ENCODE measurements around the gene UBE2V1. TPM values are rescaled to one million over a fixed set of nuclear protein-coding genes. Genes with fewer than 3 reads are reported as not detected.

Gene UBE2V1
- total RNA-seq, 6 donors from 2014 or later, result 50.3 to 116 (median 69.9) TPM

- no peaks in the 10 kb centered on the region for H3K9me3 ChIP-seq
- H3K27ac ChIP-seq, result peak overlapping the region in 1 of 4 donors; percentile 44
- no peak overlapping the region for H3K4me3 ChIP-seq
- H3K4me1 ChIP-seq, result peaks cover 31 to 69% (median 35%) of the 10 kb centered on the region in 4 donors
- TF ChIP-seq CTCF (IDR thresholded peaks at IDR 0.05) (no peak), POLR2A (IDR thresholded peaks at IDR 0.05) (no peak), POLR2AphosphoS5 (IDR thresholded peaks at IDR 0.05) (no peak), EP300 (IDR thresholded peaks at IDR 0.05) (no peak)
- H3K36me3 ChIP-seq, result peaks cover 4 to 14% (median 8%) of the 10 kb centered on the region in 4 donors
- H3K27me3 ChIP-seq, result no peaks in the 10 kb centered on the region
- DNase-seq, result no peak
- no peak for ATAC-seq (ENCODE audit: low FRiP score in 2 of 2)
Measured at GRCh38 chr20:50100552-50100951, 12.4 kb downstream of the UBE2V1 start.

GRCh38 chr20:50099565-50099991, 13.4 kb downstream of the UBE2V1 start:
- Histone ChIP-seq H3K4me1 (peaks cover 27 to 68% (median 35%) of the 10 kb centered on the region in 4 donors), H3K36me3 (peaks cover 4 to 23% (median 16%) of the 10 kb centered on the region in 4 donors), H3K4me3 (no peak overlapping the region), H3K27ac (peak overlapping the region in 3 of 4 donors; percentile 9 to 44 (median 19)), H3K9me3 (no peaks in the 10 kb centered on the region), H3K27me3 (no peaks in the 10 kb centered on the region)
- 71 to 85% methylated on average over 4 to 5 of the region's 5 CpGs for WGBS, 2 donors
- DNase-seq, result no peak
- TF ChIP-seq POLR2AphosphoS5 (IDR thresholded peaks at IDR 0.05) (no peak), CTCF (IDR thresholded peaks at IDR 0.05) (no peak), EP300 (IDR thresholded peaks at IDR 0.05) (no peak), POLR2A (IDR thresholded peaks at IDR 0.05) (no peak)
- peak in 1 of 2 donors; percentile 41 for ATAC-seq (ENCODE audit: low FRiP score in 2 of 2)

- Histone ChIP-seq H3K4me3 (no peak overlapping the region), H3K9me3 (no peaks in the 10 kb centered on the region), H3K27ac (peak overlapping the region in 3 of 4 donors; percentile 9 to 44 (median 19)), H3K36me3 (peaks cover 7 to 28% (median 18%) of the 10 kb centered on the region in 4 donors), H3K27me3 (no peaks in the 10 kb centered on the region), H3K4me1 (peaks cover 27 to 68% (median 35%) of the 10 kb centered on the region in 4 donors)
- 58 to 75% methylated on average over 1 of the region's 1 CpG for whole genome bisulfite sequencing, 2 donors
- TF ChIP-seq EP300 (IDR thresholded peaks at IDR 0.05) (no peak), POLR2AphosphoS5 (IDR thresholded peaks at IDR 0.05) (no peak), POLR2A (IDR thresholded peaks at IDR 0.05) (no peak), CTCF (IDR thresholded peaks at IDR 0.05) (no peak)
- ATAC-seq (ENCODE audit: low FRiP score in 2 of 2) (no peak), DNase-seq (no peak)
Measured at GRCh38 chr20:50099113-50099512, 13.8 kb downstream of the UBE2V1 start.

DNA sequence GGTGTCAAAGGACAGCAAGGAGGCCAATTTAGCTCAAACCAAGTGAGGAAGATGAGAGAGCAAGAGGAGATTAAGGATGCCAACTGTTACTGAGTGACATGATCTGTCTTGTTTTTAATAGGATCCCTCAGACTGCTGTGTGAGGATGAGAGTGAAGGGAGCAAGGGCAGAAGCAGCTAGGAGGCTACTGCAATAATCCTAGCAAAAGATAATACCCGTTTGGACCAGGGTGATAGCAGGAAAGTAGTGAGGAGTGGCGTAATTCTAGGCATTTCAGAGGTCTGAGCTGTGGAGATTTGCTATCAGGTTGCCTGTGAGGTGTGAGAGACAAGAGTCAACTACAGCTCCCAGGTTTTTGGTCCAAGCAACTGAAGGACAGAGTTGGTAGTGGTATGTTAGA, 14.7 kb downstream of the UBE2V1 start:
- WGBS, 2 donors, result 69 to 87% methylated on average over 2 of the region's 2 CpGs
- no peak for DNase-seq
- H3K4me3 ChIP-seq, result no peak overlapping the region
- no peak for ATAC-seq (ENCODE audit: low FRiP score in 2 of 2)
- H3K36me3 ChIP-seq, result peaks cover 7 to 32% (median 22%) of the 10 kb centered on the region in 4 donors
- TF ChIP-seq CTCF (IDR thresholded peaks at IDR 0.05), result no peak
- TF ChIP-seq EP300 (IDR thresholded peaks at IDR 0.05), result no peak
- TF ChIP-seq POLR2AphosphoS5 (IDR thresholded peaks at IDR 0.05), result no peak
- no peak for TF ChIP-seq POLR2A (IDR thresholded peaks at IDR 0.05)
- H3K27me3 ChIP-seq, result no peaks in the 10 kb centered on the region
- H3K4me1 ChIP-seq, result peaks cover 27 to 61% (median 33%) of the 10 kb centered on the region in 4 donors
- peak overlapping the region in 1 of 4 donors; percentile 44 for H3K27ac ChIP-seq
- no peaks in the 10 kb centered on the region for H3K9me3 ChIP-seq

GRCh38 chr20:50097843-50098242, 15.1 kb downstream of the UBE2V1 start:
- WGBS, 2 donors, result 88 to 90% methylated on average over 4 of the region's 4 CpGs
- H3K27me3 ChIP-seq, result no peaks in the 10 kb centered on the region
- no peak overlapping the region for H3K4me3 ChIP-seq
- peaks cover 27 to 60% (median 33%) of the 10 kb centered on the region in 4 donors for H3K4me1 ChIP-seq
- ATAC-seq (ENCODE audit: low FRiP score in 2 of 2), result no peak
- H3K9me3 ChIP-seq, result no peaks in the 10 kb centered on the region
- H3K36me3 ChIP-seq, result peaks cover 7 to 34% (median 24%) of the 10 kb centered on the region in 4 donors
- TF ChIP-seq POLR2A (IDR thresholded peaks at IDR 0.05) (no peak), POLR2AphosphoS5 (IDR thresholded peaks at IDR 0.05) (no peak), CTCF (IDR thresholded peaks at IDR 0.05) (no peak), EP300 (IDR thresholded peaks at IDR 0.05) (no peak)
- H3K27ac ChIP-seq, result no peak overlapping the region
- DNase-seq, result no peak
